Endothelial cell of umbilical vein (primary cell): ENCODE data around the gene MYBBP1A.

ENCODE experiments used
- CTCF ChIP-seq, 2 donors: IDR thresholded peaks; 1 replicate in 1 of 2; 2 replicates in 1 of 2; pipeline ENCODE4 v1.5.1; 2011; ENCODE audit warnings: low read length in 2 of 2, mild to moderate bottlenecking in 2 of 2, moderate library complexity in 2 of 2, control low read depth in 1 of 2, inconsistent platforms in 1 of 2, low read depth in 1 of 2; ENCODE audit not compliant: insufficient read depth in 1 of 2; ENCODE audit errors: extremely low read depth in 1 of 2
- EZH2 ChIP-seq: IDR thresholded peaks from 2 replicates; pipeline ENCODE4 v1.6.1; 2012; ENCODE audit warnings: borderline replicate concordance, low read depth, mild to moderate bottlenecking, moderate library complexity, low read length, inconsistent platforms; ENCODE audit not compliant: severe bottlenecking
- FOS ChIP-seq: IDR thresholded peaks from 2 replicates; pipeline ENCODE4 v1.6.1; 2011; ENCODE audit warnings: mild to moderate bottlenecking, low read length, moderate library complexity, borderline replicate concordance; ENCODE audit not compliant: insufficient read depth
- GATA2 ChIP-seq: IDR thresholded peaks from 2 replicates; pipeline ENCODE4 v1.7.0; 2011; ENCODE audit warnings: low read depth, mild to moderate bottlenecking, moderate library complexity, mixed read lengths, low read length; ENCODE audit not compliant: insufficient read length, insufficient read depth
- MYC ChIP-seq: IDR thresholded peaks from one replicate; pipeline ENCODE4 v1.6.1; 2011; ENCODE audit warnings: mild to moderate bottlenecking, low read depth, low read length
- POLR2A ChIP-seq: IDR thresholded peaks from 2 replicates; pipeline ENCODE4 v1.6.1; 2012; ENCODE audit warnings: low read depth, mild to moderate bottlenecking, control low read depth, low read length
- POLR2AphosphoS5 ChIP-seq: IDR thresholded peaks from 2 replicates; pipeline ENCODE4 v1.6.1; 2012; ENCODE audit warnings: low read depth, mild to moderate bottlenecking, control low read depth, low read length, moderate library complexity; ENCODE audit not compliant: insufficient read depth

- TF ChIP-seq CTCF (IDR thresholded peaks at IDR 0.05; ENCODE audit: extremely low read depth in 1 of 2, insufficient read depth in 1 of 2, low read depth in 1 of 2, low read length in 2 of 2) (no peak), POLR2A (no peak), GATA2 (no peak), EZH2 (no peak), MYC (no peak), FOS (no peak), POLR2AphosphoS5 (no peak)
Observed at GRCh38 chr17:4539025-4539424, 16.2 kb downstream of the MYBBP1A start.
